NK-92 (cell line): Measurements from ENCODE around the gene C2orf69.

ENCODE experiments used
- DNase-seq: peaks from one replicate; lab custom pipeline; 2025; ENCODE audit not compliant: unreplicated experiment; lab: John Stamatoyannopoulos, UW

C2orf69 gene

GRCh38 chr2:199966405-199966804, 55.3 kb downstream of the C2orf69 start:
- DNase-seq, result no peak

GRCh38 chr2:199966976-199967375, 55.9 kb downstream of the C2orf69 start:
- DNase-seq, result no peak

GRCh38 chr2:199968126-199968525, 57.0 kb downstream of the C2orf69 start:
- DNase-seq, result no peak

- no peak for DNase-seq
These were observed 61.1 kb downstream of the C2orf69 start for GRCh38 chr2:199972088-199972626.

- DNase-seq, result no peak
These were observed 62.6 kb downstream of the C2orf69 start for GRCh38 chr2:199973703-199974102.

GRCh38 chr2:199975273-199975895, 64.3 kb downstream of the C2orf69 start:
- DNase-seq, result no peak
